ENCODE results near the gene LIFR. TPM values are rescaled to one million over a fixed set of nuclear protein-coding genes. Genes with fewer than 3 reads are reported as not detected.

The LIFR gene
- total RNA-seq, 1 donor from 2014 or later, result 2.2 TPM

- H3K27ac Mint-ChIP-seq, result no peak overlapping the region
- H3K36me3 ChIP-seq, result no peaks in the 10 kb centered on the region
- H3K4me1 Mint-ChIP-seq, result peaks cover 11% of the 10 kb centered on the region
- H3K4me1 ChIP-seq, result peaks cover 8% of the 10 kb centered on the region
- H3K4me2 ChIP-seq, result no peak overlapping the region
- no peak overlapping the region for H3K27ac ChIP-seq
- no peak for TF ChIP-seq EZH2 (IDR thresholded peaks at IDR 0.05)
- TF ChIP-seq, protein P1, sequence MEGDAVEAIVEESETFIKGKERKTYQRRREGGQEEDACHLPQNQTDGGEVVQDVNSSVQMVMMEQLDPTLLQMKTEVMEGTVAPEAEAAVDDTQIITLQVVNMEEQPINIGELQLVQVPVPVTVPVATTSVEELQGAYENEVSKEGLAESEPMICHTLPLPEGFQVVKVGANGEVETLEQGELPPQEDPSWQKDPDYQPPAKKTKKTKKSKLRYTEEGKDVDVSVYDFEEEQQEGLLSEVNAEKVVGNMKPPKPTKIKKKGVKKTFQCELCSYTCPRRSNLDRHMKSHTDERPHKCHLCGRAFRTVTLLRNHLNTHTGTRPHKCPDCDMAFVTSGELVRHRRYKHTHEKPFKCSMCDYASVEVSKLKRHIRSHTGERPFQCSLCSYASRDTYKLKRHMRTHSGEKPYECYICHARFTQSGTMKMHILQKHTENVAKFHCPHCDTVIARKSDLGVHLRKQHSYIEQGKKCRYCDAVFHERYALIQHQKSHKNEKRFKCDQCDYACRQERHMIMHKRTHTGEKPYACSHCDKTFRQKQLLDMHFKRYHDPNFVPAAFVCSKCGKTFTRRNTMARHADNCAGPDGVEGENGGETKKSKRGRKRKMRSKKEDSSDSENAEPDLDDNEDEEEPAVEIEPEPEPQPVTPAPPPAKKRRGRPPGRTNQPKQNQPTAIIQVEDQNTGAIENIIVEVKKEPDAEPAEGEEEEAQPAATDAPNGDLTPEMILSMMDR (IDR thresholded peaks at IDR 0.05), result no peak
- no peak for TF ChIP-seq EZH2phosphoT487 (IDR thresholded peaks at IDR 0.05)
- no peaks in the 10 kb centered on the region for H4K20me1 ChIP-seq (ENCODE audit: low read depth)
- H2AFZ ChIP-seq (replicated peaks), result no peak overlapping the region
- H3K9me3 Mint-ChIP-seq, result no peaks in the 10 kb centered on the region
- no peaks in the 10 kb centered on the region for H3K79me2 ChIP-seq (ENCODE audit: low read depth)
- no peaks in the 10 kb centered on the region for H3F3A ChIP-seq (ENCODE audit: low read depth)
- no peak for DNase-seq (ENCODE audit: low spot score)
- H3K4me3 Mint-ChIP-seq, result no peak overlapping the region
- H3K4me3 ChIP-seq, result no peak overlapping the region
- peaks cover 12% of the 10 kb centered on the region for H3K36me3 Mint-ChIP-seq
- H3K27me3 Mint-ChIP-seq (ENCODE audit: insufficient read depth, low read depth), result no peaks in the 10 kb centered on the region
- H3K9ac ChIP-seq, result no peak overlapping the region
- no peaks in the 10 kb centered on the region for H3K27me3 ChIP-seq
- no peaks in the 10 kb centered on the region for H3K9me3 ChIP-seq (ENCODE audit: low read depth)
These were observed 12.6 kb downstream of the LIFR start for GRCh38 chr5:38543886-38544285.

GRCh38 chr5:38543074-38543473 lies 13.4 kb downstream of the LIFR start:
- Mint-ChIP-seq H3K4me1 (peaks cover 15% of the 10 kb centered on the region), H3K36me3 (peaks cover 10% of the 10 kb centered on the region), H3K9me3 (no peaks in the 10 kb centered on the region), H3K27ac (no peak overlapping the region), H3K27me3 (ENCODE audit: insufficient read depth, low read depth) (no peaks in the 10 kb centered on the region), H3K4me3 (no peak overlapping the region)
- no peak for DNase-seq (ENCODE audit: low spot score)
- Histone ChIP-seq H3K79me2 (ENCODE audit: low read depth) (no peaks in the 10 kb centered on the region), H3K9me3 (ENCODE audit: low read depth) (no peaks in the 10 kb centered on the region), H3F3A (ENCODE audit: low read depth) (no peaks in the 10 kb centered on the region), H3K4me2 (no peak overlapping the region), H3K27me3 (no peaks in the 10 kb centered on the region), H3K4me3 (no peak overlapping the region), H3K36me3 (no peaks in the 10 kb centered on the region), H3K4me1 (peaks cover 8% of the 10 kb centered on the region), H3K27ac (no peak overlapping the region), H4K20me1 (ENCODE audit: low read depth) (no peaks in the 10 kb centered on the region), H3K9ac (no peak overlapping the region), H2AFZ (replicated peaks) (no peak overlapping the region)
- TF ChIP-seq EZH2 (IDR thresholded peaks at IDR 0.05), result no peak
- no peak for TF ChIP-seq EZH2phosphoT487 (IDR thresholded peaks at IDR 0.05)
- TF ChIP-seq, protein P1 (IDR thresholded peaks at IDR 0.05), result no peak

DNA sequence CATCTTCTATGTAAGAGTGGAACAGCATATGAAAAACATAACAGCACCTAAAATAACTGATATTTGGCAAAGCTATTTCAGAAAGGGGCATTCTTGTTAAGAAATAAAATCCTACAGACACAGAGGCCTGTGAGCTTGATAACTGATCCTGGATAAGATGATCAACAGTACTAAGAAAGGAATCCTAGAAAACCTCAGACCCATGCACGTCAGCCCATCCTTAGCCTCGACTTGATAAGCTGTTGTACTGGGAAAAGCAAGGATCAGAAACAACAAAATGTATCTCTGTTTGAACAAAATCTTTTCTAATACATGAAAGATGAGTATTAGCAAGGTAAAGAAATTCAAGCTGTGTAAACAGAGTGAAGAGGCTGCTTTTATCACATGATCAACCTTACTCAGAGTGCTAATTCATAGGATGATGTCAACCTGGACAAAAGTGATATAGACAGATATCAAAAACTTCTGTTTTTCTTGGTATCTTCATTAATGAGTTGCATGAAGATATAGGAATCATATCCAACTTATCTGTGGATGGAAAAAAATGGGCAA lies 15.2 kb downstream of the LIFR start:
- no peaks in the 10 kb centered on the region for H3K27me3 ChIP-seq
- H3K4me3 Mint-ChIP-seq, result no peak overlapping the region
- TF ChIP-seq EZH2phosphoT487 (IDR thresholded peaks at IDR 0.05) (no peak), EZH2 (IDR thresholded peaks at IDR 0.05) (no peak)
- TF ChIP-seq, protein P1 (IDR thresholded peaks at IDR 0.05), result no peak
- peaks cover 8% of the 10 kb centered on the region for H3K4me1 ChIP-seq
- DNase-seq (ENCODE audit: low spot score), result no peak
- no peaks in the 10 kb centered on the region for H3K9me3 ChIP-seq (ENCODE audit: low read depth)
- H3K27ac Mint-ChIP-seq, result no peak overlapping the region
- H3K27ac ChIP-seq, result no peak overlapping the region
- no peaks in the 10 kb centered on the region for H3F3A ChIP-seq (ENCODE audit: low read depth)
- H4K20me1 ChIP-seq (ENCODE audit: low read depth), result no peaks in the 10 kb centered on the region
- H3K27me3 Mint-ChIP-seq (ENCODE audit: insufficient read depth, low read depth), result no peaks in the 10 kb centered on the region
- no peak overlapping the region for H2AFZ ChIP-seq (replicated peaks)
- no peaks in the 10 kb centered on the region for H3K9me3 Mint-ChIP-seq
- peaks cover 21% of the 10 kb centered on the region for H3K4me1 Mint-ChIP-seq
- H3K4me3 ChIP-seq, result no peak overlapping the region
- H3K4me2 ChIP-seq, result no peak overlapping the region
- peaks cover 12% of the 10 kb centered on the region for H3K36me3 Mint-ChIP-seq
- no peaks in the 10 kb centered on the region for H3K79me2 ChIP-seq (ENCODE audit: low read depth)
- no peaks in the 10 kb centered on the region for H3K36me3 ChIP-seq
- no peak overlapping the region for H3K9ac ChIP-seq
